Peyer's patch (tissue), 4 donors: Measurements from ENCODE around the gene WDR83.

Experiments used
- CTCF ChIP-seq, 6 experiments: fragments of 450-650 bp in 4 of 6; fragments of 200-600 bp in 2 of 6; sonication (generic) in 1 of 6; IDR thresholded peaks; one replicate each; pipeline ENCODE4 v1.5.1; 2017 to 2019; ENCODE audit warnings: antibody characterized with exemption in 6 of 6, mild to moderate bottlenecking in 3 of 6, moderate library complexity in 1 of 6
- POLR2A ChIP-seq, 2 donors: fragments of 450-650 bp; IDR thresholded peaks; one replicate each; pipeline ENCODE4 v1.5.1; 2017; ENCODE audit warnings: antibody characterized with exemption in 2 of 2, mild to moderate bottlenecking in 2 of 2, moderate library complexity in 2 of 2

DNA sequence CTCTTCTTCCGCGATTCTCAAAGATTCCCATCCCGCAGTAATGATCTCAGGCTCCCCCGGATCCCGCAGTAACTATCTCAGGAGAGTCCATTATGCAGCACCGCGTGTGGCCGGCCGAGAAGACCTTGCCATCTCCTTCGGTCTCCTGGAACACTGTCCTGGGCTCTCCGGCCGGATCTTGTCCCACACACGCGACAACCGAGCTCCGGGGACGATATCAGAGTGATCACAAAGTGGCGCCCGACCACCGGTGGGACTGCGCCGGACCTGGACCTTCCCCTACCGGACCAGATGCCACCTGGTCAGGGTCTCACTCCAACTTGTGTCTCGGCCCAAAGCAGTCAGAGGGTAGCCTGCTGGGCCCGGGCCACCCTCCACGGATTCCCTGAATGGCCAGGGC, 24.1 kb upstream of the WDR83 start:
- TF ChIP-seq POLR2A (IDR thresholded peaks at IDR 0.05): no peak
- TF ChIP-seq CTCF (IDR thresholded peaks at IDR 0.05): no peak
